GM23338 (cell line): ENCODE data around the gene BCCIP. TPM values are rescaled to one million over a fixed set of nuclear protein-coding genes. Genes with fewer than 3 reads are reported as not detected.

Experiments
- ATAC-seq: fragments of 200-7000 bp; cut with Tn5 transposase; 3 replicates; pipeline ENCODE4 v1.9.1; 2020
- DNase-seq: peaks from one replicate; pipeline ENCODE4 v3.0.0-alpha.2; 2015; ENCODE audit warnings: low spot score
- H2AFZ ChIP-seq: fragments of 200-600 bp; sonication (generic); 2 replicates; pipeline ENCODE4 v1.8.0; 2016; ENCODE audit warnings: antibody characterized with exemption, mild to moderate bottlenecking, moderate library complexity
- H3F3A ChIP-seq: fragments of 200-600 bp; sonication (generic); replicated peaks from 2 replicates; pipeline ENCODE4 v1.8.0; 2017; ENCODE audit warnings: antibody characterized with exemption, mixed run types, low read depth
- H3K27ac ChIP-seq: fragments of 200-600 bp; sonication (generic); 2 replicates; pipeline ENCODE4 v1.6.1; 2016; ENCODE audit warnings: low read depth
- H3K27me3 ChIP-seq: fragments of 200-600 bp; sonication (generic); 2 replicates; pipeline ENCODE4 v1.8.0; 2016; ENCODE audit warnings: mild to moderate bottlenecking, mixed run types, moderate library complexity; ENCODE audit not compliant: insufficient read depth
- H3K36me3 ChIP-seq: fragments of 200-600 bp; sonication (generic); 2 replicates; pipeline ENCODE4 v1.8.0; 2016; ENCODE audit warnings: mild to moderate bottlenecking; ENCODE audit not compliant: insufficient read depth
- H3K4me1 ChIP-seq: fragments of 200-600 bp; sonication (generic); 2 replicates; pipeline ENCODE4 v1.8.0; 2016; ENCODE audit warnings: mild to moderate bottlenecking, moderate library complexity; ENCODE audit not compliant: insufficient read depth
- H3K4me2 ChIP-seq: fragments of 200-600 bp; sonication (generic); 2 replicates; pipeline ENCODE4 v1.7.1; 2017; ENCODE audit warnings: mixed run types
- H3K4me3 ChIP-seq: fragments of 200-600 bp; sonication (generic); 2 replicates; pipeline ENCODE4 v1.6.1; 2016; ENCODE audit warnings: mixed run types
- H3K79me2 ChIP-seq: fragments of 200-600 bp; sonication (generic); replicated peaks from 2 replicates; pipeline ENCODE4 v1.8.0; 2017; ENCODE audit warnings: mild to moderate bottlenecking; ENCODE audit not compliant: insufficient read depth
- H3K9me2 ChIP-seq: fragments of 200-600 bp; sonication (generic); 2 replicates; pipeline ENCODE4 v1.8.0; 2017; ENCODE audit not compliant: insufficient read depth
- H4K20me1 ChIP-seq: fragments of 200-600 bp; sonication (generic); replicated peaks from 2 replicates; pipeline ENCODE4 v1.8.0; 2017; ENCODE audit warnings: mild to moderate bottlenecking; ENCODE audit not compliant: insufficient read depth
- H3K27ac Mint-ChIP-seq: 2 replicates; pipeline ENCODE4 v1.8.0; 2020; ENCODE audit warnings: inconsistent platforms, mild to moderate bottlenecking, moderate library complexity, mixed read lengths
- H3K27me3 Mint-ChIP-seq: 3 replicates; pipeline ENCODE4 v1.8.0; 2022; ENCODE audit warnings: low read depth, mild to moderate bottlenecking, moderate library complexity, mixed read lengths, inconsistent platforms; ENCODE audit not compliant: insufficient read depth, poor library complexity
- H3K36me3 Mint-ChIP-seq: 3 replicates; pipeline ENCODE4 v1.8.0; 2021; ENCODE audit warnings: low read depth, mild to moderate bottlenecking, inconsistent platforms, moderate library complexity, mixed read lengths
- H3K4me1 Mint-ChIP-seq: 3 replicates; pipeline ENCODE4 v1.8.0; 2020; ENCODE audit warnings: mild to moderate bottlenecking, inconsistent platforms, mixed read lengths
- H3K4me3 Mint-ChIP-seq: 3 replicates; pipeline ENCODE4 v1.8.0; 2021; ENCODE audit warnings: moderate library complexity, mild to moderate bottlenecking, inconsistent platforms, mixed read lengths
- H3K9me3 Mint-ChIP-seq: 3 replicates; pipeline ENCODE4 v1.8.0; 2020; ENCODE audit warnings: moderate library complexity, mild to moderate bottlenecking, inconsistent platforms, mixed read lengths
- CTCF ChIP-seq, 2 experiments: fragments of 200-600 bp in 1 of 2; sonication (generic) in 1 of 2; conservative IDR thresholded peaks; 2 replicates each; pipeline versions ENCODE4 v1.5.1 to v1.6.1; 2016 to 2017; ENCODE audit warnings: antibody characterized with exemption in 2 of 2, low read depth in 2 of 2, mild to moderate bottlenecking in 2 of 2, moderate library complexity in 1 of 2
- ETS1 ChIP-seq: IDR thresholded peaks from 2 replicates; pipeline ENCODE4 v1.6.1; 2016; ENCODE audit warnings: antibody characterized with exemption
- EZH2phosphoT487 ChIP-seq: fragments of 200-600 bp; sonication (generic); IDR thresholded peaks from one replicate; pipeline ENCODE4 v1.8.1; 2018; ENCODE audit warnings: antibody characterized with exemption; ENCODE audit not compliant: unreplicated experiment
- JUNB ChIP-seq: IDR thresholded peaks from one replicate; pipeline ENCODE4 v1.6.1; 2016; ENCODE audit warnings: antibody characterized with exemption; ENCODE audit not compliant: unreplicated experiment
- NANOG ChIP-seq: IDR thresholded peaks from 2 replicates; pipeline ENCODE4 v1.6.1; 2016; ENCODE audit warnings: antibody characterized with exemption, borderline replicate concordance
- POLR2AphosphoS5 ChIP-seq: IDR thresholded peaks from 2 replicates; pipeline ENCODE4 v1.6.1; 2016; ENCODE audit warnings: antibody characterized with exemption, low read depth
- STAT1 ChIP-seq: IDR thresholded peaks from one replicate; pipeline ENCODE4 v1.6.1; 2016; ENCODE audit warnings: antibody characterized with exemption; ENCODE audit not compliant: unreplicated experiment
- ZNF114 ChIP-seq: fragments of 250-450 bp; sonication (Bioruptor Pico); IDR thresholded peaks from 2 replicates; pipeline ENCODE4 v1.5.0; 2020; ENCODE audit warnings: mild to moderate bottlenecking, moderate library complexity
- ZNF331 ChIP-seq: fragments of 250-450 bp; sonication (Bioruptor Pico); IDR thresholded peaks from 2 replicates; pipeline ENCODE4 v1.5.0; 2020; ENCODE audit warnings: low read depth, mild to moderate bottlenecking, moderate library complexity
- ZNF462 ChIP-seq: fragments of 250-450 bp; sonication (Bioruptor Pico); IDR thresholded peaks from 2 replicates; pipeline ENCODE4 v1.5.0; 2020; ENCODE audit warnings: mild to moderate bottlenecking, moderate library complexity
- polyA plus RNA-seq: library from polyadenylated mRNA; unstranded; fragments of >200 nt; fragmentation: Nextera tagmentation; extraction: Ambion mirVana; gene quantifications from 2 replicates; pipeline ENCODE4 v1.2.1, GENCODE V29; 2016
- total RNA-seq: library from RNA; depleted of rRNA; stranded (reverse); fragments of >200 nt; shearing (Covaris generic); gene quantifications from 2 replicates; pipeline ENCODE4 v1.2.3, GENCODE V29; 2014
- TF ChIP-seq, protein P1 (sequence below): IDR thresholded peaks from one replicate; pipeline ENCODE4 v1.6.1; 2018; ENCODE audit warnings: antibody characterized with exemption; ENCODE audit not compliant: unreplicated experiment

Gene BCCIP
- total and polyA plus RNA-seq, 2 experiments from 2014 or later: 98.6 to 214 TPM

- H3F3A ChIP-seq: no peaks in the 10 kb centered on the region
- no peak for ATAC-seq
Observed at GRCh38 chr10:125781374-125781773, 42.0 kb upstream of the BCCIP start.

More at GRCh38 chr10:125781374-125781773, 42.0 kb upstream of the BCCIP start:
- H3K79me2 ChIP-seq: no peaks in the 10 kb centered on the region
- no peaks in the 10 kb centered on the region for H4K20me1 ChIP-seq
- Mint-ChIP-seq H3K9me3 (peaks cover 5% of the 10 kb centered on the region; the same call in 2 of the 3 replicates), H3K4me3 (no peak overlapping the region), H3K4me1 (no peaks in the 10 kb centered on the region; the same call in 2 of the 3 replicates), H3K27me3 (peaks cover 3% of the 10 kb centered on the region), H3K36me3 (no peaks in the 10 kb centered on the region; the same call in 2 of the 3 replicates), H3K27ac (no peak overlapping the region)
- H3K4me2 ChIP-seq: no peak overlapping the region
- no peaks in the 10 kb centered on the region for H3K27me3 ChIP-seq
- H3K9me2 ChIP-seq: no peaks in the 10 kb centered on the region
- H3K4me3 ChIP-seq: no peak overlapping the region
- TF ChIP-seq POLR2AphosphoS5 (no peak), JUNB (no peak), NANOG (no peak), ZNF114 (no peak), ZNF331 (CRISPR knock-in tag) (no peak), EZH2phosphoT487 (no peak), ETS1 (no peak), STAT1 (no peak), ZNF462 (CRISPR knock-in tag) (no peak), CTCF (conservative IDR thresholded peaks at IDR 0.05; ENCODE audit: low read depth in 2 of 2) (no peak)
- TF ChIP-seq, protein P1, sequence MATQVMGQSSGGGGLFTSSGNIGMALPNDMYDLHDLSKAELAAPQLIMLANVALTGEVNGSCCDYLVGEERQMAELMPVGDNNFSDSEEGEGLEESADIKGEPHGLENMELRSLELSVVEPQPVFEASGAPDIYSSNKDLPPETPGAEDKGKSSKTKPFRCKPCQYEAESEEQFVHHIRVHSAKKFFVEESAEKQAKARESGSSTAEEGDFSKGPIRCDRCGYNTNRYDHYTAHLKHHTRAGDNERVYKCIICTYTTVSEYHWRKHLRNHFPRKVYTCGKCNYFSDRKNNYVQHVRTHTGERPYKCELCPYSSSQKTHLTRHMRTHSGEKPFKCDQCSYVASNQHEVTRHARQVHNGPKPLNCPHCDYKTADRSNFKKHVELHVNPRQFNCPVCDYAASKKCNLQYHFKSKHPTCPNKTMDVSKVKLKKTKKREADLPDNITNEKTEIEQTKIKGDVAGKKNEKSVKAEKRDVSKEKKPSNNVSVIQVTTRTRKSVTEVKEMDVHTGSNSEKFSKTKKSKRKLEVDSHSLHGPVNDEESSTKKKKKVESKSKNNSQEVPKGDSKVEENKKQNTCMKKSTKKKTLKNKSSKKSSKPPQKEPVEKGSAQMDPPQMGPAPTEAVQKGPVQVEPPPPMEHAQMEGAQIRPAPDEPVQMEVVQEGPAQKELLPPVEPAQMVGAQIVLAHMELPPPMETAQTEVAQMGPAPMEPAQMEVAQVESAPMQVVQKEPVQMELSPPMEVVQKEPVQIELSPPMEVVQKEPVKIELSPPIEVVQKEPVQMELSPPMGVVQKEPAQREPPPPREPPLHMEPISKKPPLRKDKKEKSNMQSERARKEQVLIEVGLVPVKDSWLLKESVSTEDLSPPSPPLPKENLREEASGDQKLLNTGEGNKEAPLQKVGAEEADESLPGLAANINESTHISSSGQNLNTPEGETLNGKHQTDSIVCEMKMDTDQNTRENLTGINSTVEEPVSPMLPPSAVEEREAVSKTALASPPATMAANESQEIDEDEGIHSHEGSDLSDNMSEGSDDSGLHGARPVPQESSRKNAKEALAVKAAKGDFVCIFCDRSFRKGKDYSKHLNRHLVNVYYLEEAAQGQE: no peak
- no peaks in the 10 kb centered on the region for H3K4me1 ChIP-seq
- H3K27ac ChIP-seq: no peak overlapping the region
- DNase-seq: no peak
- H3K36me3 ChIP-seq: no peaks in the 10 kb centered on the region
- no peak overlapping the region for H2AFZ ChIP-seq
